Smooth muscle cell (in vitro differentiated cells): ENCODE measurements around the gene TBX10. TPM values are rescaled to one million over a fixed set of nuclear protein-coding genes. Genes with fewer than 3 reads are reported as not detected.
A peak's percentile ranks its signal among the peaks of the same experiment; 100 is the strongest.

ENCODE experiments used
- DNase-seq: peaks from one replicate; lab custom pipeline; 2025; ENCODE audit not compliant: unreplicated experiment; lab: John Stamatoyannopoulos, UW
- H2AFZ ChIP-seq: fragments of 200-600 bp; sonication (generic); 2 replicates; pipeline ENCODE4 v1.6.0; 2016; ENCODE audit warnings: antibody characterized with exemption, low read depth, mild to moderate bottlenecking
- H3F3A ChIP-seq: fragments of 200-600 bp; sonication (generic); 2 replicates; pipeline ENCODE4 v1.6.0; 2017; ENCODE audit warnings: antibody characterized with exemption, low read depth
- H3K27ac ChIP-seq: fragments of 200-600 bp; sonication (generic); 2 replicates; pipeline ENCODE4 v1.5.1; 2016; ENCODE audit warnings: low read depth, mild to moderate bottlenecking
- H3K27me3 ChIP-seq: fragments of 200-600 bp; sonication (generic); 2 replicates; pipeline ENCODE4 v1.6.1; 2016; ENCODE audit warnings: low read depth, mild to moderate bottlenecking
- H3K36me3 ChIP-seq: fragments of 200-600 bp; sonication (generic); 2 replicates; pipeline ENCODE4 v1.5.1; 2016; ENCODE audit warnings: low read depth
- H3K4me1 ChIP-seq: fragments of 200-600 bp; sonication (generic); 2 replicates; pipeline ENCODE4 v1.5.1; 2016; ENCODE audit warnings: low read depth
- H3K4me2 ChIP-seq: fragments of 200-600 bp; sonication (generic); 2 replicates; pipeline ENCODE4 v1.6.0; 2016; ENCODE audit warnings: mild to moderate bottlenecking
- H3K4me3 ChIP-seq: fragments of 200-600 bp; sonication (generic); 2 replicates; pipeline ENCODE4 v1.5.1; 2016; ENCODE audit warnings: mild to moderate bottlenecking
- H3K79me2 ChIP-seq: fragments of 200-600 bp; sonication (generic); 2 replicates; pipeline ENCODE4 v1.6.0; 2016; ENCODE audit warnings: low read depth, mild to moderate bottlenecking
- H3K9ac ChIP-seq: fragments of 200-600 bp; sonication (generic); 2 replicates; pipeline ENCODE4 v1.6.0; 2016; ENCODE audit warnings: low read depth
- H3K9me3 ChIP-seq: fragments of 200-600 bp; sonication (generic); replicated peaks from 2 replicates; pipeline ENCODE4 v1.5.1; 2016; ENCODE audit warnings: low read depth
- H4K20me1 ChIP-seq: fragments of 200-600 bp; sonication (generic); 2 replicates; pipeline ENCODE4 v1.6.0; 2016; ENCODE audit warnings: low read depth
- CTCF ChIP-seq: fragments of 200-600 bp; sonication (generic); IDR thresholded peaks from 2 replicates; pipeline ENCODE4 v1.5.1; 2017; ENCODE audit warnings: borderline replicate concordance, mild to moderate bottlenecking, antibody characterized with exemption; ENCODE audit not compliant: insufficient read depth, poor library complexity, severe bottlenecking
- WGBS: methylation state at CpG from one replicate; pipeline ENCODE4 v1.1.7; 2016; ENCODE audit warnings: low lambda C conversion rate; 5-methylcytosine and 5-hydroxymethylcytosine counted together
- polyA plus RNA-seq: library from polyadenylated mRNA; unstranded; fragments of >200 nt; fragmentation: Nextera tagmentation; extraction: Ambion mirVana; gene quantifications from 2 replicates; pipeline ENCODE4 v1.2.1, GENCODE V29; 2016
- total RNA-seq: library from RNA; depleted of rRNA; stranded (reverse); fragments of >200 nt; gene quantifications from 2 replicates; pipeline ENCODE4 v1.2.3, GENCODE V29; 2014

TBX10 gene
- total and polyA plus RNA-seq, 2 experiments from 2014 or later = not detected

GRCh38 chr11:67615728-67616430 is 23.7 kb downstream of the TBX10 start:
- no peaks in the 10 kb centered on the region for H3F3A ChIP-seq
- H3K27ac ChIP-seq = no peak overlapping the region
- 87% methylated on average over 34 of the region's 34 CpGs for WGBS
- no peak overlapping the region for H2AFZ ChIP-seq
- H3K27me3 ChIP-seq = no peaks in the 10 kb centered on the region
- H4K20me1 ChIP-seq = no peaks in the 10 kb centered on the region
- DNase-seq = no peak
- no peak overlapping the region for H3K4me3 ChIP-seq
- no peaks in the 10 kb centered on the region for H3K79me2 ChIP-seq
- H3K9ac ChIP-seq = no peak overlapping the region
- no peak for TF ChIP-seq CTCF
- no peaks in the 10 kb centered on the region for H3K36me3 ChIP-seq
- no peaks in the 10 kb centered on the region for H3K9me3 ChIP-seq
- H3K4me2 ChIP-seq = no peak overlapping the region
- peaks cover 11% of the 10 kb centered on the region for H3K4me1 ChIP-seq

- Histone ChIP-seq H3K36me3 (no peaks in the 10 kb centered on the region), H2AFZ (no peak overlapping the region), H3K9ac (no peak overlapping the region), H3K27me3 (no peaks in the 10 kb centered on the region), H3K27ac (no peak overlapping the region), H3K4me1 (peaks cover 11% of the 10 kb centered on the region), H3K4me2 (no peak overlapping the region), H3K79me2 (no peaks in the 10 kb centered on the region), H3K9me3 (no peaks in the 10 kb centered on the region), H3K4me3 (no peak overlapping the region), H3F3A (no peaks in the 10 kb centered on the region), H4K20me1 (no peaks in the 10 kb centered on the region)
- no peak for DNase-seq
- 90% methylated on average over 18 of the region's 18 CpGs for WGBS
- peak; percentile 37 for TF ChIP-seq CTCF
These were observed 24.5 kb downstream of the TBX10 start for GRCh38 chr11:67614730-67615714.

- TF ChIP-seq CTCF = peak; percentile 67
- no peak overlapping the region for H3K9ac ChIP-seq
- DNase-seq = no peak
These were observed 25.4 kb downstream of the TBX10 start for GRCh38 chr11:67613960-67614715.

More at GRCh38 chr11:67613960-67614715, 25.4 kb downstream of the TBX10 start:
- Histone ChIP-seq H3K4me2 (peak overlapping the region; percentile 77), H3F3A (no peaks in the 10 kb centered on the region), H3K4me3 (no peak overlapping the region), H3K9me3 (no peaks in the 10 kb centered on the region), H3K27me3 (no peaks in the 10 kb centered on the region), H4K20me1 (no peaks in the 10 kb centered on the region), H3K27ac (no peak overlapping the region), H3K79me2 (no peaks in the 10 kb centered on the region), H3K36me3 (no peaks in the 10 kb centered on the region), H3K4me1 (peaks cover 11% of the 10 kb centered on the region), H2AFZ (no peak overlapping the region)
- 36% methylated on average over 21 of the region's 23 CpGs for WGBS
